Fibroblast of lung (primary cell): Measurements from ENCODE around the gene ZBTB16. TPM values are rescaled to one million over a fixed set of nuclear protein-coding genes. Genes with fewer than 3 reads are reported as not detected.

Experiments
- DNase-seq, 2 donors: peaks; one replicate each; pipeline versions ENCODE4 v3.0.0 to v3.0.0-alpha.2; 2010; ENCODE audit warnings: low read depth in 2 of 2
- H2AFZ ChIP-seq: 2 replicates; pipeline ENCODE4 v1.5.1; 2012; ENCODE audit warnings: low read length, control low read depth, inconsistent platforms
- H3K27ac ChIP-seq: 2 replicates; pipeline ENCODE4 v1.5.1; 2011; ENCODE audit warnings: low read length, control low read depth; ENCODE audit not compliant: insufficient read depth
- H3K27me3 ChIP-seq: 2 replicates; pipeline ENCODE4 v1.5.1; 2011; ENCODE audit warnings: mild to moderate bottlenecking, low read length; ENCODE audit not compliant: control insufficient read depth, insufficient read depth
- H3K36me3 ChIP-seq: 2 replicates; pipeline ENCODE4 v1.5.1; 2011; ENCODE audit warnings: low read length; ENCODE audit not compliant: control insufficient read depth, insufficient read depth
- H3K4me1 ChIP-seq: 2 replicates; pipeline ENCODE4 v1.5.1; 2011; ENCODE audit warnings: low read length; ENCODE audit not compliant: control insufficient read depth, insufficient read depth; ENCODE audit errors: extremely low read depth
- H3K4me2 ChIP-seq: 2 replicates; pipeline ENCODE4 v1.5.1; 2011; ENCODE audit warnings: low read length, control low read depth; ENCODE audit not compliant: insufficient read depth; ENCODE audit errors: extremely low read depth
- H3K4me3 ChIP-seq, 4 experiments: fragments of 200-600 bp in 1 of 4; sonication (generic) in 1 of 4; replicated peaks in 1 of 4; 2 replicates each; pipeline ENCODE4 v1.5.1; 2011 to 2016; ENCODE audit warnings: low read length in 4 of 4, low read depth in 3 of 4, mild to moderate bottlenecking in 3 of 4, control low read depth in 2 of 4, inconsistent platforms in 1 of 4, mixed read lengths in 1 of 4; ENCODE audit not compliant: insufficient read depth in 1 of 4; ENCODE audit errors: control extremely low read depth in 1 of 4
- H3K79me2 ChIP-seq: 2 replicates; pipeline ENCODE4 v1.5.1; 2012; ENCODE audit warnings: mild to moderate bottlenecking, low read length, inconsistent platforms; ENCODE audit not compliant: control insufficient read depth, insufficient read depth
- H3K9ac ChIP-seq: 2 replicates; pipeline ENCODE4 v1.5.1; 2011; ENCODE audit warnings: mild to moderate bottlenecking, low read length, control low read depth; ENCODE audit not compliant: insufficient read depth
- H3K9me3 ChIP-seq: 2 replicates; pipeline ENCODE4 v1.5.1; 2012; ENCODE audit warnings: low read depth, low read length; ENCODE audit not compliant: control insufficient read depth, insufficient read depth
- H4K20me1 ChIP-seq: 2 replicates; pipeline ENCODE4 v1.5.1; 2011; ENCODE audit warnings: low read length; ENCODE audit not compliant: control insufficient read depth, insufficient read depth; ENCODE audit errors: extremely low read depth
- EZH2 ChIP-seq: IDR thresholded peaks from 2 replicates; pipeline ENCODE4 v1.5.1; 2012; ENCODE audit warnings: low read length, control low read depth, mild to moderate bottlenecking; ENCODE audit errors: missing control alignments
- polyA plus RNA-seq, 2 donors: library from polyadenylated mRNA; depleted of rRNA in 1 of 2; stranded (reverse) in 1 of 2; unstranded in 1 of 2; fragments of >200 nt; gene quantifications; 2 replicates each; pipeline ENCODE4 v1.2.1, GENCODE V29; 2011 to 2012; ENCODE audit warnings: missing spikeins in 1 of 2
- total RNA-seq: library from RNA; depleted of rRNA; stranded (reverse); fragments of >200 nt; gene quantifications from 2 replicates; pipeline ENCODE4 v1.2.1, GENCODE V29; 2014
- TF ChIP-seq, protein P1 (sequence below), 2 donors: IDR thresholded peaks in 1 of 2; conservative IDR thresholded peaks in 1 of 2; 1 replicate in 1 of 2; 2 replicates in 1 of 2; pipeline ENCODE4 v1.5.1; 2011 to 2012; ENCODE audit warnings: low read length in 2 of 2, control low read depth in 1 of 2, inconsistent platforms in 1 of 2, low read depth in 1 of 2, mild to moderate bottlenecking in 1 of 2

The ZBTB16 gene
- total and polyA plus RNA-seq, 2 donors (not counting 1 experiment from before 2014, with no cell fraction given): not detected

DNA sequence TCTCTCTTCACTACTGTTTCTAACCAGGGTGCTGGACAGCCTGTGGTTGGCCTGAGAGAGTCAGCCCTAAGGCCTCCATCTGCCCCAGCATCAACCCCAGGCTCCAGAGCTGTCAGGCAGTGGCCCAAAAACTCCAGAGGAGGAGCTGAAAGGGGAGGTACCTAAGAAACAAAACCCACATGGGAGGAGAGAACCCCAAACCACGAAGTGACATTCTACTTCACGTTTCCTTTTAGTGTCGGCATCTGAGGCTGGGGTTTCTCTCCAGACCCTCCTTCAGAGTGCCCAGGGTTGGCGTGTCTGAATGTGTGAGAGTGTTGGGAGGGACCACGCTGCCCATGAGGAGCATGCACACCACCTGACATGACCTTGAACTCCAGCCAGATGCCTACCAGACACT, 166.8 kb downstream of the ZBTB16 start:
- no peaks in the 10 kb centered on the region for H4K20me1 ChIP-seq
- no peak overlapping the region for H3K27ac ChIP-seq
- H3K36me3 ChIP-seq: no peaks in the 10 kb centered on the region
- no peak overlapping the region for H3K4me3 ChIP-seq
- no peaks in the 10 kb centered on the region for H3K27me3 ChIP-seq
- no peaks in the 10 kb centered on the region for H3K9me3 ChIP-seq
- DNase-seq: no peak
- TF ChIP-seq, protein P1, sequence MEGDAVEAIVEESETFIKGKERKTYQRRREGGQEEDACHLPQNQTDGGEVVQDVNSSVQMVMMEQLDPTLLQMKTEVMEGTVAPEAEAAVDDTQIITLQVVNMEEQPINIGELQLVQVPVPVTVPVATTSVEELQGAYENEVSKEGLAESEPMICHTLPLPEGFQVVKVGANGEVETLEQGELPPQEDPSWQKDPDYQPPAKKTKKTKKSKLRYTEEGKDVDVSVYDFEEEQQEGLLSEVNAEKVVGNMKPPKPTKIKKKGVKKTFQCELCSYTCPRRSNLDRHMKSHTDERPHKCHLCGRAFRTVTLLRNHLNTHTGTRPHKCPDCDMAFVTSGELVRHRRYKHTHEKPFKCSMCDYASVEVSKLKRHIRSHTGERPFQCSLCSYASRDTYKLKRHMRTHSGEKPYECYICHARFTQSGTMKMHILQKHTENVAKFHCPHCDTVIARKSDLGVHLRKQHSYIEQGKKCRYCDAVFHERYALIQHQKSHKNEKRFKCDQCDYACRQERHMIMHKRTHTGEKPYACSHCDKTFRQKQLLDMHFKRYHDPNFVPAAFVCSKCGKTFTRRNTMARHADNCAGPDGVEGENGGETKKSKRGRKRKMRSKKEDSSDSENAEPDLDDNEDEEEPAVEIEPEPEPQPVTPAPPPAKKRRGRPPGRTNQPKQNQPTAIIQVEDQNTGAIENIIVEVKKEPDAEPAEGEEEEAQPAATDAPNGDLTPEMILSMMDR (conservative IDR thresholded peaks at IDR 0.05 in 1 of 2, IDR thresholded peaks at IDR 0.05 in 1 of 2; ENCODE audit: low read depth in 1 of 2, low read length in 2 of 2): no peak
- TF ChIP-seq EZH2: no peak
- H3K4me1 ChIP-seq: no peaks in the 10 kb centered on the region
- H3K79me2 ChIP-seq: no peaks in the 10 kb centered on the region
- no peak overlapping the region for H3K4me2 ChIP-seq
- no peak overlapping the region for H2AFZ ChIP-seq
- H3K9ac ChIP-seq: no peak overlapping the region

DNA sequence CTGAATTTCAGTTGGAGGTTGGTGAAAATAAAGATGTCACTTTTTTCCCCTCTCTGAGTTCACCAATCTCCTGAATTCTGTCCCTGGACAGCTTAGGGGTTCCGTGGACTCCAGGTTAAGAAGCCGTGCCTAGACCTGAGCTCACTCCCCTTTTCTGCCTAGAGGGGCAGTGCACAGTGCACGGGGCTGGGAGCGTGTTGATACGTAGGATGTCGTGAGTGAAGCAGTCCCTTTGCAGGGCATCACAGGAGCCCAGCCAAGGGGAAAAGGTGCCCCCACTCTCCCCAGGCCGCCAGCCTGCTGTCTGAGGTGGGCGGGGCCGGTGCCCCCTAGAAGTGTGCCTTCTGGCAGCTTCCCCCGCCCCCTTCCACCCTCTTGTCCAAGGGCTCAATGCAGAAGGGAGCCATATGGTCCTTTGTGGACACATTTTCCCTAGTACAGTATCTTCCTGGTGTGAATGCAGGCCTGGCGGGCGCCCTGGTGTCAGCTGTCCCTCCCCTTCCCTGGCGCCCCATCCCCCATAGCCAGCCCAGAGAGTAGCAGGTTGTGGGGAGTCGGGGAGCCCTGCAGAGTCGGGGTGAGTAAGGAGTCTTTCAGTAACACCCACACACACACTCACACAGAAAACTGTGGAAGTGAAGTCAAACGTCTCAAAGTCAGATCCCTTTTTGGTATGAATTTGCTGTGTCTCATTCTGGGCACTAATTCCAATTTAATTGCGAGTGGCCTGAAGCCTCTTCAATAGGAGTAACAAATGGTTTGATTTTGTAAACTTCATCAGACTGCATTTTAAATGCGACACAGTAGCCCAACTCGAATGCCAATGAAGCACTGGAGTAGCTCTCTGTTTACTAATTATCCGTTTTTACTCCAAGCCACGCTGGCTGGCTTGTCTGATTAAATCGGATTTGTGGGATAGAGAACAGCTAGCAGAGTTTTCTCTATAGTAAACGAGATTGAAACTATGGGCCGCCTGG, 169.2 kb downstream of the ZBTB16 start:
- DNase-seq: no peak
- TF ChIP-seq, protein P1 (conservative IDR thresholded peaks at IDR 0.05 in 1 of 2, IDR thresholded peaks at IDR 0.05 in 1 of 2; ENCODE audit: low read depth in 1 of 2, low read length in 2 of 2): no peak
- TF ChIP-seq EZH2: no peak
- H3K4me1 ChIP-seq: no peaks in the 10 kb centered on the region
- no peak overlapping the region for H3K9ac ChIP-seq
- no peaks in the 10 kb centered on the region for H4K20me1 ChIP-seq
- no peaks in the 10 kb centered on the region for H3K79me2 ChIP-seq
- H2AFZ ChIP-seq: no peak overlapping the region
- no peaks in the 10 kb centered on the region for H3K27me3 ChIP-seq
- no peak overlapping the region for H3K4me3 ChIP-seq
- H3K36me3 ChIP-seq: no peaks in the 10 kb centered on the region
- no peaks in the 10 kb centered on the region for H3K9me3 ChIP-seq
- no peak overlapping the region for H3K27ac ChIP-seq
- no peak overlapping the region for H3K4me2 ChIP-seq

DNA sequence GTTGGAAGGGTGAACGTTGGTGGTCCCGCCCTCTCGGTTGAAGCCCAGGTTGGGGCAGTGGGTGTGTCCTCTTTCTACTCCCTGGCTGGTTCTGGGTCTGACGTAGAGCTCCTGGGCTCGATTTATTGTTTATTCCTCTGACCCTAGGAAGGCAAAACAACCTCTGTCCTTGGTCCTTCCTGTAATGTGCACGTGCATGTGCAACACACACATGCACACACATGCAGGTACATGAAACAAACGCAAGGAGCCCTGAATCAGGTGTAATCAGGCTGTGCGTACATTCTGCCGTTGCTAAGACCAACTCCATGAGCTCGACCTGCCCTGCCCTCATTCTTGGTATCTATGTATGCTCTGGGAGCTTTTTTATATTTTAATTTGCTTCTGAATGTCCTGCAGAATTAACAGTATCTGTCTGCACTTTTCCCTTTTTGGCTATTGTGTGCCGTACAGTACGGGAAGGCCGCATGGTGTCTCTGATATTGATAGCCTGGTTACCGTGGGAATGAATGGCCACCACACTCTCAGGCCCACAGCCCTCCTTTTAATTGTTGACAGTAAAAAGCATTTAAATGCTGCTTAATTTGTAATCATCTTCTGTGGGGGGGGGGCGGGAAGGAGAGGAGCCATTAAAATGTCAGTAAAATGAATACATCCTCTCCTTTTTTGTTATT, 170.7 kb downstream of the ZBTB16 start:
- DNase-seq: no peak
- Histone ChIP-seq H3K36me3 (no peaks in the 10 kb centered on the region), H3K9me3 (no peaks in the 10 kb centered on the region), H3K27me3 (no peaks in the 10 kb centered on the region), H3K4me1 (no peaks in the 10 kb centered on the region), H3K27ac (no peak overlapping the region), H4K20me1 (no peaks in the 10 kb centered on the region), H3K4me3 (no peak overlapping the region), H2AFZ (no peak overlapping the region), H3K9ac (no peak overlapping the region), H3K79me2 (no peaks in the 10 kb centered on the region), H3K4me2 (no peak overlapping the region)
- TF ChIP-seq, protein P1 (conservative IDR thresholded peaks at IDR 0.05 in 1 of 2, IDR thresholded peaks at IDR 0.05 in 1 of 2; ENCODE audit: low read depth in 1 of 2, low read length in 2 of 2): no peak
- no peak for TF ChIP-seq EZH2
